ENCODE data around the gene TLX3.

The TLX3 gene

DNA sequence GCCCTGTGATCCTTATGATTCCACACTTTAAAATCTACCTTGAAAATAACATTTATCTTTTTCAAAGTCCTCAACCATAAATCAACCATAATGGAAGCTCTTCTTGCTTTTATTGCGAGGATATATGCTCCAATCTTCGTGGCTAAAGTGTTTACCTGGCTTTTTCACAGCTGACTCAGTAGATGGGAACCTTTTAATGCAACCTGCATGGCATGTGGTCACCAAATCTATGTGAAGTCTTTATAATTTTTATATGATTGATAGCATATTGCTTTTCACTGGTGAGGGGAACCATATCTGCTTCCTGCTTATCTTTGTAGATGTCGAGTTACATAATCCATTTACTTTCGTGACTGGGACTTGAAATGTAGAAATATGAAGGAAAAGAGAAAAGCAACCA is 47.1 kb upstream of the TLX3 start (continued):
- TF ChIP-seq, protein P1, sequence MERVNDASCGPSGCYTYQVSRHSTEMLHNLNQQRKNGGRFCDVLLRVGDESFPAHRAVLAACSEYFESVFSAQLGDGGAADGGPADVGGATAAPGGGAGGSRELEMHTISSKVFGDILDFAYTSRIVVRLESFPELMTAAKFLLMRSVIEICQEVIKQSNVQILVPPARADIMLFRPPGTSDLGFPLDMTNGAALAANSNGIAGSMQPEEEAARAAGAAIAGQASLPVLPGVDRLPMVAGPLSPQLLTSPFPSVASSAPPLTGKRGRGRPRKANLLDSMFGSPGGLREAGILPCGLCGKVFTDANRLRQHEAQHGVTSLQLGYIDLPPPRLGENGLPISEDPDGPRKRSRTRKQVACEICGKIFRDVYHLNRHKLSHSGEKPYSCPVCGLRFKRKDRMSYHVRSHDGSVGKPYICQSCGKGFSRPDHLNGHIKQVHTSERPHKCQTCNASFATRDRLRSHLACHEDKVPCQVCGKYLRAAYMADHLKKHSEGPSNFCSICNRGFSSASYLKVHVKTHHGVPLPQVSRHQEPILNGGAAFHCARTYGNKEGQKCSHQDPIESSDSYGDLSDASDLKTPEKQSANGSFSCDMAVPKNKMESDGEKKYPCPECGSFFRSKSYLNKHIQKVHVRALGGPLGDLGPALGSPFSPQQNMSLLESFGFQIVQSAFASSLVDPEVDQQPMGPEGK (CRISPR knock-in tag; IDR thresholded peaks at IDR 0.05; ENCODE audit: borderline replicate concordance): peak; percentile 75; the same call in 1 of the 2 replicates
- no peak for TF ChIP-seq SNAI2 (CRISPR knock-in tag; IDR thresholded peaks at IDR 0.05)
- TF ChIP-seq CREB5 (CRISPR knock-in tag; IDR thresholded peaks at IDR 0.05; ENCODE audit: low read depth): peak; percentile 25; the same call in 1 of the 2 replicates
- TF ChIP-seq ZFP3 (CRISPR knock-in tag; IDR thresholded peaks at IDR 0.05): no peak
- no peak for TF ChIP-seq ZNF565 (CRISPR knock-in tag; conservative IDR thresholded peaks at IDR 0.05; ENCODE audit: low read depth)
- TF ChIP-seq, protein P2, sequence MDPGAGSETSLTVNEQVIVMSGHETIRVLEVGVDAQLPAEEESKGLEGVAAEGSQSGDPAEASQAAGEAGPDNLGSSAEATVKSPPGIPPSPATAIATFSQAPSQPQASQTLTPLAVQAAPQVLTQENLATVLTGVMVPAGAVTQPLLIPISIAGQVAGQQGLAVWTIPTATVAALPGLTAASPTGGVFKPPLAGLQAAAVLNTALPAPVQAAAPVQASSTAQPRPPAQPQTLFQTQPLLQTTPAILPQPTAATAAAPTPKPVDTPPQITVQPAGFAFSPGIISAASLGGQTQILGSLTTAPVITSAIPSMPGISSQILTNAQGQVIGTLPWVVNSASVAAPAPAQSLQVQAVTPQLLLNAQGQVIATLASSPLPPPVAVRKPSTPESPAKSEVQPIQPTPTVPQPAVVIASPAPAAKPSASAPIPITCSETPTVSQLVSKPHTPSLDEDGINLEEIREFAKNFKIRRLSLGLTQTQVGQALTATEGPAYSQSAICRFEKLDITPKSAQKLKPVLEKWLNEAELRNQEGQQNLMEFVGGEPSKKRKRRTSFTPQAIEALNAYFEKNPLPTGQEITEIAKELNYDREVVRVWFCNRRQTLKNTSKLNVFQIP (CRISPR knock-in tag; IDR thresholded peaks at IDR 0.05; ENCODE audit: borderline replicate concordance, low read depth): no peak
- no peak for TF ChIP-seq ZNF70 (CRISPR knock-in tag; IDR thresholded peaks at IDR 0.05)
- TF ChIP-seq ZFP30 (CRISPR knock-in tag; IDR thresholded peaks at IDR 0.05): no peak
- TF ChIP-seq TCF4 (CRISPR knock-in tag; IDR thresholded peaks at IDR 0.05; ENCODE audit: borderline replicate concordance): 0 out of 2 replicates have a peak, but pooled peaks have one; percentile 32
- TF ChIP-seq RARB (CRISPR knock-in tag; IDR thresholded peaks at IDR 0.05): no peak

DNA sequence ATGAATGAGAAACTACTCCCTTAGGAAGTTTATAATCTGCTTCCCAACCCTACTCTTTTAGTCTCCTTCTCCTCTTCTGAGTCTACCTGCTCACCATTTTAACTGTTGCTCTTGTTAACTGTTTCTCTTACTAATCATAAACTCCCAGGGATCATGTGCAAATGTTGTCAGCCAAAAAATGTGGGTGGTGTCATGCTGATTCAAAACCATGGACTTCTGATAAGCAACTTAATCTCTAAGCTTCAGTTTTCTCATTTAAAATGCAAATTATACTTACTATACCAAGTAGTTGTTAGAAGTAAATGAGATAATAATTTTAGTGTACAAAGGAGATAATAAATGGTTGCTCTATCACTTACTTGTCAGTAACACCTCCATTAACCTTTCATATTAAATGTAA is 45.9 kb upstream of the TLX3 start:
- no peak for ATAC-seq
- no peak for TF ChIP-seq RARB (CRISPR knock-in tag; IDR thresholded peaks at IDR 0.05)
- no peak for TF ChIP-seq ZNF565 (CRISPR knock-in tag; conservative IDR thresholded peaks at IDR 0.05; ENCODE audit: low read depth)
- no peak for TF ChIP-seq ISL1 (CRISPR knock-in tag; IDR thresholded peaks at IDR 0.05)
- no peak for TF ChIP-seq TOX (CRISPR knock-in tag; IDR thresholded peaks at IDR 0.05; ENCODE audit: borderline replicate concordance)
- TF ChIP-seq, protein P1 (CRISPR knock-in tag; IDR thresholded peaks at IDR 0.05; ENCODE audit: borderline replicate concordance): no peak
- TF ChIP-seq CSRNP3 (CRISPR knock-in tag; IDR thresholded peaks at IDR 0.05): no peak
- TF ChIP-seq GLIS3 (CRISPR knock-in tag; IDR thresholded peaks at IDR 0.05): no peak
- TF ChIP-seq ZFP30 (CRISPR knock-in tag; IDR thresholded peaks at IDR 0.05): no peak
- no peak for TF ChIP-seq ZFP3 (CRISPR knock-in tag; IDR thresholded peaks at IDR 0.05)
- no peak for TF ChIP-seq OSR1 (CRISPR knock-in tag; IDR thresholded peaks at IDR 0.05)

GRCh38 chr5:171264843-171265242 is 44.2 kb upstream of the TLX3 start:
- TF ChIP-seq ZFP30 (CRISPR knock-in tag; IDR thresholded peaks at IDR 0.05) (no peak), ZNF565 (CRISPR knock-in tag; conservative IDR thresholded peaks at IDR 0.05; ENCODE audit: low read depth) (no peak), SNAI2 (CRISPR knock-in tag; IDR thresholded peaks at IDR 0.05) (no peak), CSRNP3 (CRISPR knock-in tag; IDR thresholded peaks at IDR 0.05) (no peak), CREB5 (CRISPR knock-in tag; IDR thresholded peaks at IDR 0.05; ENCODE audit: low read depth) (no peak)
- no peak for ATAC-seq
